Measurements from ENCODE around the gene GOLGA6A. TPM values are rescaled to one million over a fixed set of nuclear protein-coding genes. Genes with fewer than 3 reads are reported as not detected.
A peak's percentile ranks its signal among the peaks of the same experiment; 100 is the strongest.
"Not testable (repeated sequence)": the region's sequence is repeated elsewhere in the genome, so short reads cannot be mapped to it uniquely, and the experiment has no call there.

Gene GOLGA6A
- total and polyA plus RNA-seq, 8 donors, result not detected

DNA sequence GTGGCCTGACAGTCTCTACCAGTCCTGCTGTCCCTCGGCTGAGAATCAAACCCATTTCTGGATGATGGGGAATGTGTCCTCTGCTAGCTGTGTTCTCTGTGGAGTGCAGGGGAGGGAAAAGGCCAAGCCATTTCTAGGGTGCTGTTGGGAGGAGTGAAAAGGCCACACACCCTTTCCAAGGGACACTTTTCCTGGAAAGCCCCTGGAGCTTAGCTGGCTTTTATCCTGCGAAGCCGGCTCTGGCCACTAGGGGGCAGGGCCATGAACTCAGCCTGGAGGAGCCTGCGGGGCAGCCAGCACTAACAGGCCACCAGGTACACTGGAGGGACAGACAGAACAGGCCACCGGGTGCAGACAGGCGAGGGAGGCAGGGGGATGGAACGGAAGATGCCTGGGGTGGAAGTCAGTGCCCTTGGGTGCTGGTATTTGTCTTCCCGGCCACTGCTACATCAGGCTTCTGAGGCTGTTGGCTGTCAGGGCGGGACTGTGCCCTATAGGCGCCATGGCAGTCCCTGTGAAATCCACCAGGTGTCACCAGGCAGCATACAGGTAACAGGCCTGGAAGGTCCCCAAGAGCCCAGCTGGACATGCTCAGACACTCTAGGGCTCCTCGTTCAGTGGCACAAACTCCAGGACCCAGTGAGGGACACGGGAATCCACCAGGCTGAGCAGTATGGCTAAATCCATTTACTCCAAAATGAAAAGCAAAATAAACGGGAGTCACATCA, 16.5 kb downstream of the GOLGA6A start:
- intact Hi-C loops (cut with DNase I); H3K27me3 ChIP-seq; H3K4me1 ChIP-seq; H3K4me3 ChIP-seq; H3K36me3 ChIP-seq; H3K27ac ChIP-seq; H3K9me3 ChIP-seq; FAIRE-seq: not testable (repeated sequence)
- DNase-seq (peak; percentile 57 to 87 (median 78)), ATAC-seq (peak; percentile 97 to 100 (median 98))
- TF ChIP-seq, protein P1, sequence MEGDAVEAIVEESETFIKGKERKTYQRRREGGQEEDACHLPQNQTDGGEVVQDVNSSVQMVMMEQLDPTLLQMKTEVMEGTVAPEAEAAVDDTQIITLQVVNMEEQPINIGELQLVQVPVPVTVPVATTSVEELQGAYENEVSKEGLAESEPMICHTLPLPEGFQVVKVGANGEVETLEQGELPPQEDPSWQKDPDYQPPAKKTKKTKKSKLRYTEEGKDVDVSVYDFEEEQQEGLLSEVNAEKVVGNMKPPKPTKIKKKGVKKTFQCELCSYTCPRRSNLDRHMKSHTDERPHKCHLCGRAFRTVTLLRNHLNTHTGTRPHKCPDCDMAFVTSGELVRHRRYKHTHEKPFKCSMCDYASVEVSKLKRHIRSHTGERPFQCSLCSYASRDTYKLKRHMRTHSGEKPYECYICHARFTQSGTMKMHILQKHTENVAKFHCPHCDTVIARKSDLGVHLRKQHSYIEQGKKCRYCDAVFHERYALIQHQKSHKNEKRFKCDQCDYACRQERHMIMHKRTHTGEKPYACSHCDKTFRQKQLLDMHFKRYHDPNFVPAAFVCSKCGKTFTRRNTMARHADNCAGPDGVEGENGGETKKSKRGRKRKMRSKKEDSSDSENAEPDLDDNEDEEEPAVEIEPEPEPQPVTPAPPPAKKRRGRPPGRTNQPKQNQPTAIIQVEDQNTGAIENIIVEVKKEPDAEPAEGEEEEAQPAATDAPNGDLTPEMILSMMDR (IDR thresholded peaks at IDR 0.05), result peak; percentile 42 to 61 (median 57)
- 3 to 16% methylated on average over 5 to 8 of the region's 13 CpGs for WGBS, 2 donors

DNA sequence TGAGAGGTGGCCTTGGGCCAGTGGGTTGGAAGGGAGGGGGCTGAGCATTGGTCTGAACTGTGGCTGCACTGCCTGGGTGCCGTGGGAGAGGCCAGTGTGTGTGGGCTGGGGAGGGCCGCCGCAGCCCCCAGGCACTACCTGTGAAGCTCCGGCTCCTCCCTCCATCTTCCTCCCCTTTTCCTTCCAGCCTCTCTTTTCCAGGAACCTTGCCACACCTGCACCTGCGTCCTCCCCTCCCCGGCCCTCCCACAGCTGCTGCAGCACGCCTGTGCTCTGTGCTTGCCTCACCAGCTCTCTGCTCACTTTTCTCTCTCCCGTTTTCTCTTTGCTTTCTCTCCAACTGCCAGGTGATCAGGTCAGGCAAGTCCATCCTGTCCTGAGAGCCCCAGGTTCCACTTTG, 17.5 kb downstream of the GOLGA6A start:
- intact Hi-C loops (cut with DNase I); H3K9me3 ChIP-seq; H3K4me1 ChIP-seq; H3K36me3 ChIP-seq; H3K4me3 ChIP-seq; H3K27me3 ChIP-seq; FAIRE-seq; H3K27ac ChIP-seq: not testable (repeated sequence)
- ATAC-seq (peak; percentile 56 to 77 (median 71)), DNase-seq (peak; percentile 12 to 75 (median 56))
- 23 to 34% methylated on average over 5 to 8 of the region's 8 CpGs for WGBS, 2 donors

DNA sequence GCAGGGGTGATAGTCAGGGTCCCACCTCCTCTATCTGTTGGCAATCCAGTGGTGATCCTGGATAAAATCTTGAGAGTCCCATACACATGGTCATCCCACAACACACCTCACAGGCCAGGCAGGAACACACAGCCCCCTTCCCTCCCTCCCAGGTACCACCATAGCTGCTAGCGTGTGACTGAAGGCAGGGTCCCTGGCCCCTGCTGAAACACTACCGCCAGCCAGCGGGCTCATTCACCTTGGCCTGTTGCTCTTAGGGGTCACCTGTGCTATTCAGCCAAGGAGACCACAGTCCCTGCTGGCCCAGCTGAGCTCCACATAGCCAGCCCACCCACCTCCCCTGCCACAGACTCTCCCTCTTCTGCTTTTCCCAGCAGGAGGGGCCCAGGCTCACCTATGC, 18.2 kb downstream of the GOLGA6A start:
- ATAC-seq; H3K27ac ChIP-seq; H3K4me3 ChIP-seq; intact Hi-C loops (cut with DNase I); H3K27me3 ChIP-seq; H3K36me3 ChIP-seq; FAIRE-seq; H3K4me1 ChIP-seq; H3K9me3 ChIP-seq: not testable (repeated sequence)
- 91 to 100% methylated on average over 3 of the region's 3 CpGs for WGBS, 2 donors
- peak in 1 of 6 donors; percentile 4 for DNase-seq

DNA sequence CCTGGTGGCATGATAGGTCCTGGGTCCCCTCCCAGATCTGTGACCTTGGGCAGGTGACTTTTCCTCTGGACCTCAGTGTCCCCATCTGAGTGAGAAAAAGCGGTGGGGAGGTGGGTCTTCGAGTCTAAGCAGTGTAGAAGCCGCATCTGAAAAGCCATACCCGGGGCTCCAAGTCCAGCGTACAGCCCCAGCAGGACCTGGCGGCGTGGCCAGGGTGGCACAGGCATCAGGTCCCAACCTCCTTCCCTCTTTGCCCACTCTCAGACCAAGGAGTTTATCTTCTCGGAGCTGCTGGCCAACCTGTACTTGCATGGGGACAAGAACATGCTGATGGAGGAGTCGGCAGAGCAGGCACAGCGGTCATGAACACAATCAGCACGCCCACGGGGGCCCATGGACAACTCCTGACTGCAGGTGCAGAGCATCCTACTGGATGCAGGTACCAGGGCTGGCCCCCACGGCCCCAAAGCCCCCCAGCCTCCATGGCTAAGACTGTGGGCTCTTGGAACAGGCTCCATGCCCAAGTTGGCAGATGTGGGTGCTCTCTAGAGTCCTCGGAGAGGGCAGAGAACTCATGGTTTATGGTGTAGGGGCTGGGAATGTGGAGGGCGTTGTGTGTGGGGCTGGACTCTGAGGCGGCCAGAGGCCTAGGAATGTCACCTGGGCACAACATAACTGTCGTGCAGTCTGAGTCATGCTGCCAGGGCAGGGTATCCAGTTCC, 18.8 kb downstream of the GOLGA6A start:
- H3K27me3 ChIP-seq; H3K9me3 ChIP-seq; H3K4me1 ChIP-seq; intact Hi-C loops (cut with DNase I); ATAC-seq; H3K36me3 ChIP-seq; H3K27ac ChIP-seq; H3K4me3 ChIP-seq; FAIRE-seq: not testable (repeated sequence)
- WGBS, 2 donors, result 81% methylated on average over 10 to 12 of the region's 17 CpGs
- peak in 1 of 6 donors; percentile 2 for DNase-seq

DNA sequence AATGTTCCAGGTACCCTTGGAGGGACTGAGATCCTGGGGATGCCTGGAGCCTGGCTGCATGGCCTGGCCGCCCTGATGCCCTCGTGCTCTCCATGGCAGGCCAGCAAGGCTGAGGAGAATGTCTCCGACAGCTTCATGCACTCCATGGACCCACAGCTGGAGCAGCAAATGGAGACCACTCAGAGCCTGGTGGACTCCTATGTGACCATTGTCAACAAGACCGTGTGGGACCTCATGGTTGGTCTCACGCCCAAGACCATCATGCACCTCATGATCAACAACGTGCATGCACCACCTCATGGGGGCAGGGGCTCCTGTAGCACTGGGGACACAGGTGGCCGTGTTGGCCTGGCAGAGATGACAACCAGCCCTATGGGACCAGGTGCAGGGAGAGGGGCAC, 19.7 kb downstream of the GOLGA6A start:
- no peak overlapping the region for H3K4me3 ChIP-seq
- FAIRE-seq, result no peak
- TF ChIP-seq, protein P1 (IDR thresholded peaks at IDR 0.05), result no peak
- no peaks in the 10 kb centered on the region for H3K9me3 ChIP-seq
- no peak overlapping the region for H3K27ac ChIP-seq
- H3K4me1 ChIP-seq, result no peaks in the 10 kb centered on the region
- no peaks in the 10 kb centered on the region for H3K27me3 ChIP-seq
- DNase-seq, result no peak
- ATAC-seq, result no peak
- WGBS, 2 donors, result 88 to 93% methylated on average over 7 of the region's 7 CpGs
- intact Hi-C loops (cut with DNase I), result no loop called here
- H3K36me3 ChIP-seq, result no peaks in the 10 kb centered on the region

DNA sequence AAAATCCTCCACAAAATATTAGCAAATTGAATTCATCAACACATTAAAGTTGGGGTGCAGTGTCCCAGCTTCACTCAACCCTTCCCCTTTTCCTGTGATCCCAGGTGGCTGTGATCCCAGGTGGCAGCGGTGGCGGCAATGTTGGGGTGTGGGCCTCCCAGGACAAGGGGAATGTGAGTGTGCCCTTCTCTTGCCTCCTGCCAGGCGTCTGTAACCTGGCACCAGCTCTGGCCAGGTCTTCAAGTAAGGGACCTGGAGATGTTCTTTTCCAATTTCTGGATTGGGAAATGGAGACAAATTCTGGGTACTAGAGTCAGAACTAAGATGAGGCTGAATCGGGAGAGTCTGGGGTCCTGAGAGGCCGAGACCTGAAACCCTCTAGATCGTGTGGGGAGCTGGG, 20.1 kb downstream of the GOLGA6A start:
- Histone ChIP-seq H3K36me3 (no peaks in the 10 kb centered on the region), H3K27me3 (no peaks in the 10 kb centered on the region), H3K4me1 (no peaks in the 10 kb centered on the region), H3K4me3 (no peak overlapping the region), H3K9me3 (no peaks in the 10 kb centered on the region), H3K27ac (no peak overlapping the region)
- no peak for FAIRE-seq
- DNase-seq, result no peak
- TF ChIP-seq, protein P1 (IDR thresholded peaks at IDR 0.05), result no peak
- 86 to 95% methylated on average over 6 of the region's 6 CpGs for WGBS, 2 donors
- intact Hi-C loops (cut with DNase I), result no loop called here
- ATAC-seq, result no peak
